HG03139 (cell line): ENCODE results near the gene TMPRSS12.
"Not testable (repeated sequence)": the region's sequence is repeated elsewhere in the genome, so short reads cannot be mapped to it uniquely, and the experiment has no call there.

ENCODE experiments used
- ATAC-seq: cut with Tn5 transposase; IDR thresholded peaks from one replicate; pipeline ENCODE4 v1.9.1; 2021; ENCODE audit not compliant: unreplicated experiment

TMPRSS12 gene

GRCh38 chr12:50925920-50926319 lies 83.2 kb downstream of the TMPRSS12 start:
- no peak for ATAC-seq

GRCh38 chr12:50926415-50926814 lies 83.7 kb downstream of the TMPRSS12 start:
- ATAC-seq = no peak

GRCh38 chr12:50926932-50927331 lies 84.2 kb downstream of the TMPRSS12 start:
- ATAC-seq = not testable (repeated sequence)

GRCh38 chr12:50927356-50927755 lies 84.6 kb downstream of the TMPRSS12 start:
- no peak for ATAC-seq

- ATAC-seq = no peak
Observed at GRCh38 chr12:50927766-50928224, 85.1 kb downstream of the TMPRSS12 start.

- no peak for ATAC-seq
Observed at GRCh38 chr12:50928392-50928791, 85.7 kb downstream of the TMPRSS12 start.

GRCh38 chr12:50929831-50930230 lies 87.1 kb downstream of the TMPRSS12 start:
- ATAC-seq = no peak

GRCh38 chr12:50930477-50930876 lies 87.8 kb downstream of the TMPRSS12 start:
- ATAC-seq = not testable (repeated sequence)

- no peak for ATAC-seq
Observed at GRCh38 chr12:50932787-50933280, 90.1 kb downstream of the TMPRSS12 start.

- no peak for ATAC-seq
Observed at GRCh38 chr12:50933459-50934124, 90.9 kb downstream of the TMPRSS12 start.

GRCh38 chr12:50934371-50934851 lies 91.7 kb downstream of the TMPRSS12 start:
- no peak for ATAC-seq

- ATAC-seq = no peak
Observed at GRCh38 chr12:50934981-50935807, 92.5 kb downstream of the TMPRSS12 start.

- ATAC-seq = no peak
Observed at GRCh38 chr12:50936821-50937530, 94.2 kb downstream of the TMPRSS12 start.
